ENCODE results near the gene VSIG1. TPM values are rescaled to one million over a fixed set of nuclear protein-coding genes. Genes with fewer than 3 reads are reported as not detected.

The VSIG1 gene
- total and polyA plus RNA-seq, 2 donors (not counting 1 experiment from before 2014, with no cell fraction given), result 5.4 to 8.6 TPM

DNA sequence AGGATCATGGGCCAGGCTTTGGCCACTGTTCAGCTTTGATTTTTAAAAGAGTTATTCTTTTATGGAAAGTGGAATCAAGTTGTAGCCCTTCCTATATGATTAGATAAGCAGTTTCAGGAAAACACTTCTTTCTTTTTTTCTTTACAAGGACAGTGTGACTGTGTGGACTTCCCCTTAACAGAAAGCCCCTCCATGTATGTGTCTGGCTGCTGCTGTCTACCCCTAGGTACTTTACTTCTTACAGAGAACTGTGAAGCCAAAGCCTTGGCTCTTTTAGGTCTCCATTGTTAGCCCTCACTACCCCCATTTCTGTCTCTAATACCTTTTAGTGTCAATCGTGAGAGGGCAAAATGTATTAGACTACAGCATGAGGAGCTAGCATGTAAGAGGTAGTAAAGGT lies 19.1 kb downstream of the VSIG1 start:
- no peaks in the 10 kb centered on the region for H3K27me3 ChIP-seq (replicated peaks in 1 of 4; ENCODE audit: control extremely low read depth in 1 of 4, control insufficient read depth in 3 of 4, insufficient read depth in 4 of 4, low read length in 3 of 4)
- no peaks in the 10 kb centered on the region for H3K79me2 ChIP-seq (ENCODE audit: control insufficient read depth, insufficient read depth, low read length)
- H3K4me3 ChIP-seq (ENCODE audit: control extremely low read depth in 1 of 5, extremely low read depth in 1 of 5, insufficient read depth in 1 of 5, low read depth in 2 of 5, low read length in 4 of 5), result no peak overlapping the region
- no peak overlapping the region for H3K9ac ChIP-seq (ENCODE audit: low read length)
- TF ChIP-seq, protein P1, sequence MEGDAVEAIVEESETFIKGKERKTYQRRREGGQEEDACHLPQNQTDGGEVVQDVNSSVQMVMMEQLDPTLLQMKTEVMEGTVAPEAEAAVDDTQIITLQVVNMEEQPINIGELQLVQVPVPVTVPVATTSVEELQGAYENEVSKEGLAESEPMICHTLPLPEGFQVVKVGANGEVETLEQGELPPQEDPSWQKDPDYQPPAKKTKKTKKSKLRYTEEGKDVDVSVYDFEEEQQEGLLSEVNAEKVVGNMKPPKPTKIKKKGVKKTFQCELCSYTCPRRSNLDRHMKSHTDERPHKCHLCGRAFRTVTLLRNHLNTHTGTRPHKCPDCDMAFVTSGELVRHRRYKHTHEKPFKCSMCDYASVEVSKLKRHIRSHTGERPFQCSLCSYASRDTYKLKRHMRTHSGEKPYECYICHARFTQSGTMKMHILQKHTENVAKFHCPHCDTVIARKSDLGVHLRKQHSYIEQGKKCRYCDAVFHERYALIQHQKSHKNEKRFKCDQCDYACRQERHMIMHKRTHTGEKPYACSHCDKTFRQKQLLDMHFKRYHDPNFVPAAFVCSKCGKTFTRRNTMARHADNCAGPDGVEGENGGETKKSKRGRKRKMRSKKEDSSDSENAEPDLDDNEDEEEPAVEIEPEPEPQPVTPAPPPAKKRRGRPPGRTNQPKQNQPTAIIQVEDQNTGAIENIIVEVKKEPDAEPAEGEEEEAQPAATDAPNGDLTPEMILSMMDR (IDR thresholded peaks at IDR 0.05), result no peak
- no peak for TF ChIP-seq EZH2 (IDR thresholded peaks at IDR 0.05; ENCODE audit: borderline replicate concordance, insufficient read depth, low read depth, low read length, poor library complexity, severe bottlenecking)
- no peaks in the 10 kb centered on the region for H3K36me3 ChIP-seq (replicated peaks in 1 of 2; ENCODE audit: control extremely low read depth in 1 of 2, control insufficient read depth in 1 of 2, extremely low read depth in 1 of 2, insufficient read depth in 2 of 2, low read length in 1 of 2)
- H3K4me3 Mint-ChIP-seq, result no peak overlapping the region
- no peaks in the 10 kb centered on the region for H3K9me3 Mint-ChIP-seq (ENCODE audit: insufficient read depth)
- H3K27ac Mint-ChIP-seq, result no peak overlapping the region
- H3K4me1 Mint-ChIP-seq, result no peaks in the 10 kb centered on the region
- H3K4me2 ChIP-seq (replicated peaks; ENCODE audit: low read depth, low read length, poor library complexity, severe bottlenecking), result no peak overlapping the region
- DNase-seq (no peak), ATAC-seq (ENCODE audit: low read depth) (no peak)
- ChIA-PET CTCF (interaction anchor here (0.6 kb wide), 1 partner anchor 1626 kb away, joined by 4 read pairs; no protein-coding TSS in a partner anchor), POLR2A (no interaction called here)
- H2AFZ ChIP-seq (ENCODE audit: insufficient read depth, low read depth, low read length, poor library complexity, severe bottlenecking), result no peak overlapping the region
- H3K27ac ChIP-seq (ENCODE audit: low read length in 2 of 2), result no peak overlapping the region
- no CpG with 5 or more reads among the region's 1 CpG for WGBS (ENCODE audit: insufficient coverage)
- H4K20me1 ChIP-seq (ENCODE audit: control insufficient read depth, insufficient read depth, low read length, poor library complexity, severe bottlenecking), result no peaks in the 10 kb centered on the region
- intact Hi-C loops (cut with micrococcal nuclease), result no loop called here
- H3K4me1 ChIP-seq (ENCODE audit: control insufficient read depth in 2 of 2, insufficient read depth in 2 of 2, low read length in 2 of 2), result no peaks in the 10 kb centered on the region
- H3K27me3 Mint-ChIP-seq, result no peaks in the 10 kb centered on the region
- no peaks in the 10 kb centered on the region for H3K9me3 ChIP-seq (ENCODE audit: control extremely low read depth in 1 of 3, control insufficient read depth in 2 of 3, insufficient read depth in 1 of 3, low read length in 2 of 3)

- no CpG with 5 or more reads among the region's 2 CpGs for WGBS (ENCODE audit: insufficient coverage)
- intact Hi-C loops (cut with micrococcal nuclease), result no loop called here
- Histone ChIP-seq H3K27me3 (replicated peaks in 1 of 4; ENCODE audit: control extremely low read depth in 1 of 4, control insufficient read depth in 3 of 4, insufficient read depth in 4 of 4, low read length in 3 of 4) (no peaks in the 10 kb centered on the region), H2AFZ (ENCODE audit: insufficient read depth, low read depth, low read length, poor library complexity, severe bottlenecking) (no peak overlapping the region), H3K9me3 (ENCODE audit: control extremely low read depth in 1 of 3, control insufficient read depth in 2 of 3, insufficient read depth in 1 of 3, low read length in 2 of 3) (no peaks in the 10 kb centered on the region), H3K9ac (ENCODE audit: low read length) (no peak overlapping the region), H3K27ac (ENCODE audit: low read length in 2 of 2) (no peak overlapping the region), H3K79me2 (ENCODE audit: control insufficient read depth, insufficient read depth, low read length) (no peaks in the 10 kb centered on the region), H3K36me3 (replicated peaks in 1 of 2; ENCODE audit: control extremely low read depth in 1 of 2, control insufficient read depth in 1 of 2, extremely low read depth in 1 of 2, insufficient read depth in 2 of 2, low read length in 1 of 2) (no peaks in the 10 kb centered on the region), H3K4me2 (replicated peaks; ENCODE audit: low read depth, low read length, poor library complexity, severe bottlenecking) (no peak overlapping the region), H3K4me1 (ENCODE audit: control insufficient read depth in 2 of 2, insufficient read depth in 2 of 2, low read length in 2 of 2) (no peaks in the 10 kb centered on the region), H3K4me3 (ENCODE audit: control extremely low read depth in 1 of 5, extremely low read depth in 1 of 5, insufficient read depth in 1 of 5, low read depth in 2 of 5, low read length in 4 of 5) (no peak overlapping the region), H4K20me1 (ENCODE audit: control insufficient read depth, insufficient read depth, low read length, poor library complexity, severe bottlenecking) (no peaks in the 10 kb centered on the region)
- TF ChIP-seq EZH2 (IDR thresholded peaks at IDR 0.05; ENCODE audit: borderline replicate concordance, insufficient read depth, low read depth, low read length, poor library complexity, severe bottlenecking), result no peak
- TF ChIP-seq, protein P1 (IDR thresholded peaks at IDR 0.05), result no peak
- Mint-ChIP-seq H3K4me1 (no peaks in the 10 kb centered on the region), H3K27ac (no peak overlapping the region), H3K9me3 (ENCODE audit: insufficient read depth) (no peaks in the 10 kb centered on the region), H3K4me3 (no peak overlapping the region), H3K27me3 (no peaks in the 10 kb centered on the region)
- DNase-seq (no peak), ATAC-seq (ENCODE audit: low read depth) (no peak)
- POLR2A ChIA-PET, result no interaction called here
- CTCF ChIA-PET, result interaction anchor here (0.6 kb wide), 1 partner anchor 1627 kb away, joined by 4 read pairs; no protein-coding TSS in a partner anchor
Measured at GRCh38 chrX:108064613-108065012, 19.7 kb downstream of the VSIG1 start.

Data from B cell (primary cell).